NCI-H460 (cell line): Measurements from ENCODE around the gene EVPL. TPM values are rescaled to one million over a fixed set of nuclear protein-coding genes. Genes with fewer than 3 reads are reported as not detected.

Experiments
- DNase-seq: peaks from one replicate; pipeline ENCODE4 v3.0.0-alpha.2; 2016; ENCODE audit warnings: low read depth; ENCODE audit errors: extremely low read depth
- total RNA-seq: library from RNA; depleted of rRNA; stranded (reverse); fragments of >200 nt; shearing (Covaris generic); gene quantifications from 2 replicates; pipeline ENCODE4 v1.2.3, GENCODE V29; 2014

EVPL gene
- total RNA-seq, 1 experiment from 2014 or later: 8.0 TPM

GRCh38 chr17:76019833-76020467 is 7.2 kb downstream of the EVPL start:
- no peak for DNase-seq

GRCh38 chr17:76018801-76019200 is 8.3 kb downstream of the EVPL start:
- DNase-seq: no peak

- DNase-seq: no peak
Measured at GRCh38 chr17:76018340-76018680, 8.8 kb downstream of the EVPL start.

GRCh38 chr17:76017481-76018339 is 9.4 kb downstream of the EVPL start:
- no peak for DNase-seq

GRCh38 chr17:76014925-76015261 is 12.2 kb downstream of the EVPL start:
- no peak for DNase-seq

GRCh38 chr17:76014100-76014924 is 12.8 kb downstream of the EVPL start:
- DNase-seq: peak; percentile 62

- no peak for DNase-seq
Measured at GRCh38 chr17:76013377-76013932, 13.7 kb downstream of the EVPL start.

- no peak for DNase-seq
Measured at GRCh38 chr17:76011951-76012350, 15.2 kb downstream of the EVPL start.

- DNase-seq: no peak
Measured at GRCh38 chr17:76009969-76010661, 17.0 kb downstream of the EVPL start.

- DNase-seq: no peak
Measured at GRCh38 chr17:76009447-76009846, 17.7 kb downstream of the EVPL start.

GRCh38 chr17:76008630-76009425 is 18.3 kb downstream of the EVPL start:
- no peak for DNase-seq

GRCh38 chr17:76008208-76008607 is 18.9 kb downstream of the EVPL start:
- DNase-seq: no peak

GRCh38 chr17:76007850-76008165 is 19.3 kb downstream of the EVPL start:
- DNase-seq: no peak

GRCh38 chr17:76007131-76007849 is 19.8 kb downstream of the EVPL start:
- no peak for DNase-seq

- peak; percentile 72 for DNase-seq
Measured at GRCh38 chr17:76005263-76006149, 21.6 kb downstream of the EVPL start.

GRCh38 chr17:76004750-76005262 is 22.3 kb downstream of the EVPL start:
- DNase-seq: no peak

GRCh38 chr17:76003915-76004314 is 23.2 kb downstream of the EVPL start:
- no peak for DNase-seq

- DNase-seq: no peak
Measured at GRCh38 chr17:76002100-76002499, 25.0 kb downstream of the EVPL start.
